ENCODE results near the gene HEBP1.

The HEBP1 gene

DNA sequence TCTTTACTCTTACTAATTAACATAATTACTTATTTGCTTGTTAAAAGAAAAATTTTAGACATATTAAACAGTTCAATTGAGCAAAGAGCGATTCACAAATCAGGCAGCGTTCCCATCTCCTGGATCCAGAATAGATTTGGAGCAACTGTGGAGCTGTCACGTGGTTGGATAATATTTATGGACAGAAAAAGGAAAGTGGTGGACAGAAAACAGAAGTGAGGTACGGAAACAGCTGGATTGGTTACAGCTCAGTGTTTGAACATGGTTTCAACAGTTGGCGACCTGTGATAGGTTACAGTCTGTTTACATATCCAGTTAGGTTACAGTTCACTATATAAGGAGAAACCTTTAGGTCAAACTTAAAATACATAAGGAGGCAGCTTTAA is 24.5 kb upstream of the HEBP1 start:
- in situ Hi-C loops (cut with HindIII; ENCODE audit: low sequenced_read_pairs), result no loop called here

DNA sequence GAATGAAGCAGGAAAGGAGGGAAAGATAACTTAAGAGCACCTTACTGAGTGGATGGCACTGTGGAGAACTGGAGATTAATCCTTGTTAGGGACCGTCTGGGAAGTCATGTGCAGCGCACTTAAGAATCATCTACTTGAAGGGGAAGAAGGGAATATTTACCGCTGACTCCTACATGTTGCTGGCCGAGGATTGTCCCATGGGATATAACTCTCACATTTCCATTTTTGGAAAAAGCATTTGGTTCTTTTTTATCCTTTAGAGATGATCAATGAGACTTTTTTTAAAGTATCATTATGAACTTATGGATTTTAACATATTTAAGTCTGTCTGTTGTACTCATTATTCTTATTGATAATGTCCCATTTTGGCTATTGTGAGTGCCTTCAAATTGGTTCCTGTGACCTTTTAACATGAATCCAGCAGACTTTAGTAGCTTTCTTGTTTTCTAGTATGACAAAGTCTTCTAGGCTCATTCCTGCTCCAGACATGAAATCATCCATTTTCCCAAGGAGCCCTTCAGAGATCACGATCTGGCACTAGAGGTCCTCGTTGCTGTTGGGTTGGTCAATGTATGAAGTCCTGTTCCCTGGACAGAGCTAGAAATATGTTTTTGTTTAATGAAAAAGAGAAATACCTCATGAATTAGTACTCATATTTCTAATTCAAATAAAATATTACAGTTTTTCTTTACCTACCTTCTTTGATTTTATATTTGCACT is 23.9 kb upstream of the HEBP1 start:
- in situ Hi-C loops (cut with HindIII; ENCODE audit: low sequenced_read_pairs), result no loop called here

- in situ Hi-C loops (cut with HindIII; ENCODE audit: low sequenced_read_pairs), result no loop called here
Measured at GRCh38 chr12:13022851-13023271, 22.8 kb upstream of the HEBP1 start.

GRCh38 chr12:13011098-13011497 is 11.0 kb upstream of the HEBP1 start:
- in situ Hi-C loops (cut with HindIII; ENCODE audit: low sequenced_read_pairs), result no loop called here

DNA sequence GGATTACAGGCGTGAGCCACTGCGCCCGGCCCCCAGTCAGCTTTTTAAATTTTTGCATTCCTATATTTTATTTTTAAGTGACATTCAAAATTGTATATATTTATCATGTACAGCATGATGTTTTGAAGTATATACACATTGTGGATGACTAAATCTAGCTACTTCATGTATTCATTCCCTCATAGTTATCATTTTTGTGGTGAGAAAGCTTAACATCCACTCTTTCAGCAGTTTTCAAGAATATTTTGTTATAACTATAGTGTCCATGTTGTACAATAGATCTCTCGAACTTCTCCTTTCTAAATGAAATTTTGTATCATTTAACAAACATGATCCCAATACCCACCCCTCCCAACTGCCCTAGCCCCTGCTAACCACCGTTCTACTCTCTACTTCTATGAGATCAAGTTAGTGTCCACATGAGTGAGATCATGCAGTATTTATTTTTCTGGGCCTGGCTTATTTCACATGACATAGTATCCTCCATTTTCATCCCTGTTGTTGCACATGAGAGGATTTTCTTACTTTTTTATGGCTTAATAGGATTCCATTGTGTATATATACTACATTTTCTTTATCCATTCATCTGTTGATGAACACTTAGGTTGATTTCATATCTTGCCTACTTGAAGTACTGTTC is 8.8 kb upstream of the HEBP1 start:
- in situ Hi-C loops (cut with HindIII; ENCODE audit: low sequenced_read_pairs), result no loop called here

- in situ Hi-C loops (cut with HindIII; ENCODE audit: low sequenced_read_pairs), result no loop called here
Measured at GRCh38 chr12:13007496-13008233, 7.6 kb upstream of the HEBP1 start.

DNA sequence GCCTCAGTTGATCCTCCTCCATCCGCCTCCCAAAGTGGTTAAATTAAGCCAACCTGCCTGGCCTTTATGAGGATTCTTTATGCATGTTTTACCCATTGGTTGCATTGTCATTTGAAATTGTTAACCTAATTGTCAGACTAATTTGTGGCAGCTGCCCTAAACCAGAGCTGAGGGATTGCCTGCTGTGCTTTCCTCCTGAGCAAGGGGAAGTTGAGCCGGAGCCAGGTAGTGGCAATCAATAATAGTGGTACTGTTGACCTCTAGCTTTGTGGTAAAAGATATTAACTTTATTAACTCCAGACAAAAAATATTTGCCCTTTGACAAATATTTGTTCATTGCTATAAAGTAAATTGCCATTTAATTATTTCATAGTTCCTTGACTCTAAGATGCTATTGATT is 5.6 kb upstream of the HEBP1 start:
- in situ Hi-C loops (cut with HindIII; ENCODE audit: low sequenced_read_pairs), result no loop called here

GRCh38 chr12:13004986-13005385 is 4.9 kb upstream of the HEBP1 start:
- in situ Hi-C loops (cut with HindIII; ENCODE audit: low sequenced_read_pairs), result loop anchor here (5.0 kb wide), 1 partner anchor 207 kb away; no protein-coding TSS in a partner anchor

- in situ Hi-C loops (cut with HindIII; ENCODE audit: low sequenced_read_pairs), result loop anchor here (5.0 kb wide), 1 partner anchor 208 kb away; no protein-coding TSS in a partner anchor
Measured at GRCh38 chr12:13004361-13004760, 4.3 kb upstream of the HEBP1 start.

- in situ Hi-C loops (cut with HindIII; ENCODE audit: low sequenced_read_pairs), result loop anchor here (5.0 kb wide), 1 partner anchor 210 kb away; no protein-coding TSS in a partner anchor
Measured at GRCh38 chr12:13002301-13003097, 2.4 kb upstream of the HEBP1 start.

DNA sequence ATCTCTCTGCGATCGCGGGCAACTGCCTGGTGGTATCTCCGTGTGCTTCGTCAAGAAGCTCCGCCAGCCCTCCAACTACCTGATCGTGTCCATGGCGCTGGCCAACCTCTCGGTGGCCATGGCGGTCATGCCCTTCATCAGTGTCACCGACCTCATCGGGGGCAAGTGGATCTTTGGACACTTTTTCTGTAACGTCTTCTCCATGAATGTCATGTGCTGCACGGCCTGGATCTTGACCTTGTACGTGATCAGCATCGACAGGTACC is 1.6 kb upstream of the HEBP1 start:
- in situ Hi-C loops (cut with HindIII; ENCODE audit: low sequenced_read_pairs), result loop anchor here (5.0 kb wide), 1 partner anchor 211 kb away; no protein-coding TSS in a partner anchor

GRCh38 chr12:13000925-13001774 is 1.1 kb upstream of the HEBP1 start:
- in situ Hi-C loops (cut with HindIII; ENCODE audit: low sequenced_read_pairs), result loop anchor here (5.0 kb wide), 1 partner anchor 211 kb away; no protein-coding TSS in a partner anchor

- in situ Hi-C loops (cut with HindIII; ENCODE audit: low sequenced_read_pairs), result loop anchor here (5.0 kb wide), 1 partner anchor 212 kb away; no protein-coding TSS in a partner anchor
Measured at GRCh38 chr12:13000616-13000924, 505 bp upstream of the HEBP1 start.

- in situ Hi-C loops (cut with HindIII; ENCODE audit: low sequenced_read_pairs), result no loop called here
Measured at GRCh38 chr12:12999271-12999958, 650 bp downstream of the HEBP1 start.

GRCh38 chr12:12998248-12998647 is 1.8 kb downstream of the HEBP1 start:
- in situ Hi-C loops (cut with HindIII; ENCODE audit: low sequenced_read_pairs), result no loop called here

DNA sequence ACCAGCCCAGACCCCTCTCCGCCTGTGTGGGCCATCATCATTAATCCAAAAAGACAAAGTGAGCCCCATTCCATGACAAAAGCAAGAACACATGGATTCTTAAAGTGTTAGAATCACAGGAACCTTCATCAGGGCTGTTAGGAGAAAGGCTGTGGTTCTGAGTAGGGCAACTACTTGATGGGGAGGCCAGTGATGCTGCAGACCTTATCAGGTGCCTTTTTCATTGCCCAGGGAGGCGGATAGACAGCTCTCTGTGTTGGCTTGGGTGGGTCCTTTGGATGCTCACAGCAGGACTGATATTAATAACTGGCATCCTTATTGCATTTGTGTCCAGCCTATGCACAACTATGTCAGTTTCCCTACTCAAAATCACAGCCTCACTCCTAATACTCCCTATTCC is 2.3 kb downstream of the HEBP1 start:
- in situ Hi-C loops (cut with HindIII; ENCODE audit: low sequenced_read_pairs), result no loop called here

DNA sequence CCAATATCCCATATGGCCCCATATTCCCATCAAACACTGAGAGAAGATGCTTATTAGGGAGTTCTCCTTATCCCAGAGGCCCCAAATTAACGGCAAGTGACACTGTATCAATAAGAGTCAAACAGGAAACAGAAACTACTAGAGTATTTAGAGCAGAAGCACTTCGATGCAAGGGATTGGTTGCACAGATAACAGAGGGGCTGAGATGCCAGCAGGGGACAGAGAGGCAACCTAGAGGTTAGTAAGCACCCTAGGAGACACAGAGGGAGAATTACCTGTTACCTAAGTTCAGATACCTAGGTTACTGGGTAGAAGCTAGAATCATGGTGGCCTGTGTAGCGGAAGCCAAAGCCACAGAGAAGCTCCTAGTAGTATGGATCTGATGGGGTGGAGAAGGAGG is 2.9 kb downstream of the HEBP1 start:
- in situ Hi-C loops (cut with HindIII; ENCODE audit: low sequenced_read_pairs), result no loop called here

DNA sequence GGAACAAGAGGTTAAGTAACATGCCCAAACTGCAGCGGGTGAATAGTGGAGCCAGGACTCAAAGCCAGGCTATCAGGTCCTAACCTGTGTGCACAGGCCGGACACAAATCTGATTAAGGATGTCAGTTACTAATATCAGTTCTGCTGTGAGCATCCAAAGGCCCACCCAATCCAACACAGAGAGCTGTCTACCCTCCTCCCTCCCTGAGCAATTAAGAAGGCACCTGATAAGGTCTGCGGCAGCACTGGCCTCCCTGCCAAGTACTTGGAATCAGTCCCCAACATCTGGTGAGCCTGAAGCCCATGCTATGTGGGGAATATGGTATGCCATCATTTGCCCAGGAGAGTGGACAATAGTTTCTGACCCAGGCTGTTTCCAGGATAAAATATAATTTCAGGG is 3.9 kb downstream of the HEBP1 start:
- in situ Hi-C loops (cut with HindIII; ENCODE audit: low sequenced_read_pairs), result no loop called here

DNA sequence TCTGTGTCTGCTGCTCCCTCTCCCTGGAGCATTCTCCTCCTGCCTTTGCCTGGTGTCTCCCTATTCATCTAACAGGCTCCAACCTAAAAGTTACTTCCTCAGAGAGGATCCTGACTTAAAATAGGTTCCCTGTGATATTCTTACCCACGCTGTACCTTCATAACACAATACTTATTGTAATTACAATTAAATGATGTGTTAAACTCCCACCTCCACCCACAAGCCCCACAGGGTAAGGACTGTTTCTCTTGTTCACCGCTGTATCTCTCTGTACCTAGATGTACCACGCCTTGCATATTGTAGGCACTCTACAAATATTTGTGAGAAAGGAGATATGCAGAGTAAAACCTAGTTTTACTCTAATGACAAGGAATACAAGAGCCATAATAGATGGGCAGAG is 5.0 kb downstream of the HEBP1 start:
- in situ Hi-C loops (cut with HindIII; ENCODE audit: low sequenced_read_pairs), result no loop called here

GRCh38 chr12:12993367-12993766 is 6.7 kb downstream of the HEBP1 start:
- in situ Hi-C loops (cut with HindIII; ENCODE audit: low sequenced_read_pairs), result no loop called here

All from endothelial cell of hepatic sinusoid (primary cell).